ENCODE measurements around the gene TMEM131. TPM values are rescaled to one million over a fixed set of nuclear protein-coding genes. Genes with fewer than 3 reads are reported as not detected.

Gene TMEM131
- total RNA-seq, 1 experiment from 2014 or later = 29.6 TPM

- no peak overlapping the region for H3K4me2 ChIP-seq
- no peak overlapping the region for H2AFZ ChIP-seq
- no peak overlapping the region for H3K27ac ChIP-seq
- DNase-seq = no peak
- ChIA-PET CTCF (no interaction called here), POLR2A (ENCODE audit: unreplicated experiment) (no interaction called here)
- no peak for TF ChIP-seq CTCF (conservative IDR thresholded peaks at IDR 0.05)
- TF ChIP-seq EZH2 (IDR thresholded peaks at IDR 0.05; ENCODE audit: low read depth) = no peak
- peaks cover 21% of the 10 kb centered on the region; the same call in 1 of the 2 replicates for H3K9me3 ChIP-seq (ENCODE audit: insufficient read depth, low read depth)
- H3K36me3 ChIP-seq (ENCODE audit: low read depth) = peaks cover 5% of the 10 kb centered on the region; the same call in 1 of the 2 replicates
- no peaks in the 10 kb centered on the region; the same call in 1 of the 2 replicates for H3F3A ChIP-seq (ENCODE audit: insufficient read depth, low read depth)
- no peaks in the 10 kb centered on the region for H3K9me2 ChIP-seq (ENCODE audit: insufficient read depth)
- intact Hi-C loops (cut with micrococcal nuclease; ENCODE audit: unreplicated experiment) = no loop called here
- H3K4me1 ChIP-seq (replicated peaks; ENCODE audit: insufficient read depth) = no peaks in the 10 kb centered on the region
- no peaks in the 10 kb centered on the region for H4K20me1 ChIP-seq (ENCODE audit: insufficient read depth)
- BruUV-seq (replicated peaks) = no TSS peak
- H3K27me3 ChIP-seq (ENCODE audit: insufficient read depth, low read depth) = no peaks in the 10 kb centered on the region
- peaks cover 92% of the 10 kb centered on the region for H3K79me2 ChIP-seq (ENCODE audit: low read depth)
- H3K4me3 ChIP-seq = no peak overlapping the region
Measured at GRCh38 chr2:97974471-97974870, 21.3 kb downstream of the TMEM131 start.

- H3K4me3 ChIP-seq = no peak overlapping the region
- intact Hi-C loops (cut with micrococcal nuclease; ENCODE audit: unreplicated experiment) = no loop called here
- no peak for DNase-seq
- peaks cover 17% of the 10 kb centered on the region for H3F3A ChIP-seq (ENCODE audit: insufficient read depth, low read depth)
- H3K9me3 ChIP-seq (ENCODE audit: insufficient read depth, low read depth) = 0 out of 2 replicates have a peak, but pooled peaks cover 16% of the 10 kb centered on the region
- peaks cover 26% of the 10 kb centered on the region for H3K4me1 ChIP-seq (replicated peaks; ENCODE audit: insufficient read depth)
- no peaks in the 10 kb centered on the region for H3K9me2 ChIP-seq (ENCODE audit: insufficient read depth)
- no peaks in the 10 kb centered on the region for H4K20me1 ChIP-seq (ENCODE audit: insufficient read depth)
- CTCF ChIA-PET = no interaction called here
- POLR2A ChIA-PET (ENCODE audit: unreplicated experiment) = no interaction called here
- H3K4me2 ChIP-seq = no peak overlapping the region
- H3K79me2 ChIP-seq (ENCODE audit: low read depth) = peaks cover 97% of the 10 kb centered on the region
- H3K36me3 ChIP-seq (ENCODE audit: low read depth) = 0 out of 2 replicates have a peak, but pooled peaks cover 5% of the 10 kb centered on the region
- BruUV-seq (replicated peaks) = no TSS peak
- TF ChIP-seq EZH2 (IDR thresholded peaks at IDR 0.05; ENCODE audit: low read depth) = no peak
- TF ChIP-seq CTCF (conservative IDR thresholded peaks at IDR 0.05) = no peak
- H3K27me3 ChIP-seq (ENCODE audit: insufficient read depth, low read depth) = no peaks in the 10 kb centered on the region
- no peak overlapping the region for H2AFZ ChIP-seq
- H3K27ac ChIP-seq = no peak overlapping the region
Measured at GRCh38 chr2:97970293-97971060, 25.3 kb downstream of the TMEM131 start.

- H3K79me2 ChIP-seq (ENCODE audit: low read depth) = peaks cover 97% of the 10 kb centered on the region
- no peak overlapping the region for H2AFZ ChIP-seq
- no peaks in the 10 kb centered on the region for H4K20me1 ChIP-seq (ENCODE audit: insufficient read depth)
- 0 out of 2 replicates have a peak, but pooled peaks cover 6% of the 10 kb centered on the region for H3K9me3 ChIP-seq (ENCODE audit: insufficient read depth, low read depth)
- ChIA-PET POLR2A (ENCODE audit: unreplicated experiment) (no interaction called here), CTCF (no interaction called here)
- H3K27ac ChIP-seq = no peak overlapping the region
- no peak for DNase-seq
- H3K27me3 ChIP-seq (ENCODE audit: insufficient read depth, low read depth) = no peaks in the 10 kb centered on the region
- BruUV-seq (replicated peaks) = no TSS peak
- H3K36me3 ChIP-seq (ENCODE audit: low read depth) = no peaks in the 10 kb centered on the region
- H3K4me3 ChIP-seq = no peak overlapping the region
- H3K4me1 ChIP-seq (replicated peaks; ENCODE audit: insufficient read depth) = peaks cover 26% of the 10 kb centered on the region
- no peaks in the 10 kb centered on the region for H3K9me2 ChIP-seq (ENCODE audit: insufficient read depth)
- intact Hi-C loops (cut with micrococcal nuclease; ENCODE audit: unreplicated experiment) = no loop called here
- no peak overlapping the region for H3K4me2 ChIP-seq
- peaks cover 17% of the 10 kb centered on the region for H3F3A ChIP-seq (ENCODE audit: insufficient read depth, low read depth)
- TF ChIP-seq EZH2 (IDR thresholded peaks at IDR 0.05; ENCODE audit: low read depth) (no peak), CTCF (conservative IDR thresholded peaks at IDR 0.05) (no peak)
Measured at GRCh38 chr2:97969081-97970067, 26.4 kb downstream of the TMEM131 start.

All from PC-9 (cell line).